B cell (primary cell): Measurements from ENCODE around the gene FAM53B. TPM values are rescaled to one million over a fixed set of nuclear protein-coding genes. Genes with fewer than 3 reads are reported as not detected.

Experiments
- ATAC-seq: fragments of 200-7000 bp; cut with Tn5 transposase; one replicate; pipeline ENCODE4 v1.10.0; 2021; ENCODE audit warnings: low read depth, mild to moderate bottlenecking, moderate number of reproducible peaks, moderate library complexity
- CTCF ChIA-PET: fragments of 350-600 bp; sonication (Branson Sonifier 250); formaldehyde crosslinking; loops from one replicate; lab custom pipeline; 2021; ENCODE audit warnings: antibody characterized with exemption, inconsistent platforms; lab: Charles Lee
- POLR2A ChIA-PET: fragments of 350-600 bp; sonication (Branson Sonifier 250); formaldehyde crosslinking; loops from one replicate; lab custom pipeline; 2021; ENCODE audit warnings: antibody characterized with exemption; lab: Charles Lee
- DNase-seq: peaks from one replicate; pipeline ENCODE4 v3.0.0; 2013
- H2AFZ ChIP-seq: 2 replicates; pipeline ENCODE4 v1.6.1; 2012; ENCODE audit warnings: mild to moderate bottlenecking, low read depth, low read length; ENCODE audit not compliant: insufficient read depth, poor library complexity, severe bottlenecking
- H3K27ac ChIP-seq, 2 donors: 1 replicate in 1 of 2; 2 replicates in 1 of 2; pipeline ENCODE4 v1.5.1; 2012 to 2013; ENCODE audit warnings: low read length in 2 of 2, mild to moderate bottlenecking in 2 of 2, moderate library complexity in 1 of 2
- H3K27me3 ChIP-seq, 4 experiments: fragments of 200-600 bp in 1 of 4; sonication (generic) in 1 of 4; replicated peaks in 1 of 4; 1 replicate in 2 of 4; 2 replicates in 2 of 4; pipeline versions ENCODE4 v1.6.1 to v1.7.0; 2013 to 2016; ENCODE audit warnings: low read length in 3 of 4, mild to moderate bottlenecking in 2 of 4, mixed read lengths in 1 of 4, moderate library complexity in 1 of 4; ENCODE audit not compliant: insufficient read depth in 4 of 4, control insufficient read depth in 3 of 4; ENCODE audit errors: control extremely low read depth in 1 of 4
- H3K36me3 ChIP-seq, 2 experiments: replicated peaks in 1 of 2; 1 replicate in 1 of 2; 2 replicates in 1 of 2; pipeline versions ENCODE4 v1.6.1 to v1.7.1; 2013; ENCODE audit warnings: low read length in 1 of 2; ENCODE audit not compliant: insufficient read depth in 2 of 2, control insufficient read depth in 1 of 2; ENCODE audit errors: control extremely low read depth in 1 of 2, extremely low read depth in 1 of 2
- H3K4me1 ChIP-seq, 2 donors: fragments of 200-600 bp in 1 of 2; sonication (generic) in 1 of 2; 1 replicate in 1 of 2; 2 replicates in 1 of 2; pipeline versions ENCODE4 v1.5.1 to v1.6.1; 2013 to 2017; ENCODE audit warnings: low read length in 2 of 2; ENCODE audit not compliant: control insufficient read depth in 2 of 2, insufficient read depth in 2 of 2
- H3K4me2 ChIP-seq: replicated peaks from 2 replicates; pipeline ENCODE3; 2012; ENCODE audit warnings: mild to moderate bottlenecking, low read depth, low read length; ENCODE audit not compliant: poor library complexity, severe bottlenecking
- H3K4me3 ChIP-seq, 5 experiments: fragments of 200-600 bp in 1 of 5; sonication (generic) in 1 of 5; 1 replicate in 3 of 5; 2 replicates in 2 of 5; pipeline versions ENCODE4 v1.5.1 to v1.7.0; 2011 to 2016; ENCODE audit warnings: low read length in 4 of 5, mild to moderate bottlenecking in 4 of 5, low read depth in 2 of 5, control low read depth in 1 of 5, moderate library complexity in 1 of 5; ENCODE audit not compliant: insufficient read depth in 1 of 5; ENCODE audit errors: control extremely low read depth in 1 of 5, extremely low read depth in 1 of 5
- H3K79me2 ChIP-seq: fragments of 200-600 bp; sonication (generic); one replicate; pipeline ENCODE4 v1.6.0; 2016; ENCODE audit warnings: low read length; ENCODE audit not compliant: control insufficient read depth, insufficient read depth
- H3K9ac ChIP-seq: fragments of 200-600 bp; sonication (generic); 2 replicates; pipeline ENCODE4 v1.6.1; 2017; ENCODE audit warnings: mild to moderate bottlenecking, low read length, moderate library complexity
- H3K9me3 ChIP-seq, 3 donors: one replicate each; pipeline versions ENCODE4 v1.6.1 to v1.7.1; 2013; ENCODE audit warnings: low read length in 2 of 3; ENCODE audit not compliant: control insufficient read depth in 2 of 3, insufficient read depth in 1 of 3; ENCODE audit errors: control extremely low read depth in 1 of 3
- H4K20me1 ChIP-seq: 2 replicates; pipeline ENCODE4 v1.6.0; 2012; ENCODE audit warnings: mild to moderate bottlenecking, low read length; ENCODE audit not compliant: insufficient read depth, control insufficient read depth, poor library complexity, severe bottlenecking
- H3K27ac Mint-ChIP-seq: one replicate; pipeline ENCODE4 v1.8.0; 2021; ENCODE audit warnings: mixed read lengths
- H3K27me3 Mint-ChIP-seq: one replicate; pipeline ENCODE4 v1.8.0; 2021; ENCODE audit warnings: mixed read lengths
- H3K4me1 Mint-ChIP-seq: one replicate; pipeline ENCODE4 v1.8.0; 2021; ENCODE audit warnings: mixed read lengths
- H3K4me3 Mint-ChIP-seq: one replicate; pipeline ENCODE4 v1.8.0; 2021; ENCODE audit warnings: mixed read lengths
- H3K9me3 Mint-ChIP-seq: one replicate; pipeline ENCODE4 v1.8.0; 2022; ENCODE audit warnings: mixed read lengths; ENCODE audit not compliant: insufficient read depth
- EZH2 ChIP-seq: IDR thresholded peaks from 2 replicates; pipeline ENCODE4 v1.6.1; 2012; ENCODE audit warnings: borderline replicate concordance, low read depth, mild to moderate bottlenecking, moderate library complexity, low read length; ENCODE audit not compliant: insufficient read depth, poor library complexity, severe bottlenecking
- WGBS: methylation state at CpG from one replicate; pipeline ENCODE4 v1.1.5; 2013; ENCODE audit warnings: missing lambda C conversion rate; ENCODE audit not compliant: insufficient coverage; 5-methylcytosine and 5-hydroxymethylcytosine counted together
- intact Hi-C: fragments of 100-400 bp; cut with micrococcal nuclease; formaldehyde crosslinking; loops from one replicate; pipeline ENCODE4 v1.10.0; 2022
- polyA plus RNA-seq: library from polyadenylated mRNA; depleted of rRNA; stranded (reverse); fragments of >200 nt; gene quantifications from 2 replicates; pipeline ENCODE4 v1.2.3, GENCODE V29; 2012
- total RNA-seq, 2 donors: library from RNA; stranded (reverse); fragments of 120-200 nt in 1 of 2; gene quantifications; 1 replicate in 1 of 2; 2 replicates in 1 of 2; pipeline versions ENCODE4 v1.2.3 to v1.2.4, GENCODE V29; 2013 to 2022
- TF ChIP-seq, protein P1 (sequence below): fragments of 200-600 bp; IDR thresholded peaks from one replicate; pipeline ENCODE4 v1.8.0; 2022; ENCODE audit warnings: antibody characterized with exemption, mild to moderate bottlenecking

FAM53B gene
- total and polyA plus RNA-seq, 2 donors (not counting 1 experiment from before 2014, with no cell fraction given), result 51.2 to 186 TPM

DNA sequence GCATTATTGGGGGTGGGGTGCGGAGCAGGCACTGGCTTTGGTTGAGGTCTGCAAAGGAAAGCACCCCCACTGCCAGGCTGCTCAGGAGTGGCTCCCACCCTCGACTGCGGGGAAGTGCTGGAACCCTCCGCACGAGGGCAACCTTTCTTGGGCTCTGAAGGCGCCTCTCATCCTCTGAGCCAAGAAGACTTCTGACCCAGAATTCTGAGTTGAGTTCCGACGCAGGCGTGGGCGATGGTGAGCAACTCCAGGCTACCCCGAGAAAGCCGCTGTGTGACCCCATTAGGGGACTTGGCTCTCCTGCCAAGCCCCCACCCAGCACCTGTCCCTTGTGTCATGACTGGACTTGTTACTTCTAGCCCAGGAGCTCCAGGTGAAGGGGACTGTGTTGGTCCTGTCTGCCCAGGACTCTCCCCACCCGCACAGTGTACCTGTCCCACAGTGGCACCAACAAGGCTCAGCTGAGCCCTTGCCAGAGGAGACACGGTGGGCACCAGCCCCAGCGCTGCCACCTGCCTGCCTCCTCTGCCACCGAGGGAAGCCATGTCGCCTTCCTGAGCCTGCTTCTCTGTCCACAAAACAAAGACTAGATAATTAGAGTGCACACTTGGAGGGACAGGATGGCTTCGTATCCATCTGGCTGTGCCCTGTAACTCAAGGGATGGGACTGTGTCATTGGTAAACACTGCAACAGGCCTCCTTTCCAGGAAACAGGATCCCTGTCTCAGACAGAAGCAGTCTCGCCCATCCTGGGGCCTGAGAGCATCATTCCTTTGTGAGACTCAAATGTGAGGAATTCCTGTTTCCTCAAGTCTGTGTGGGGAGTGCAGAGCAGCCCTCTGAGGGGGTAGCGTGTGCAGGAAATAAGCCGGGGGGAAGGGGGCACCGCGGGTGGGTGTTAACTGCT lies 153.7 kb downstream of the FAM53B start:
- H3K4me3 ChIP-seq, result no peak overlapping the region
- TF ChIP-seq EZH2, result no peak
- TF ChIP-seq, protein P1, sequence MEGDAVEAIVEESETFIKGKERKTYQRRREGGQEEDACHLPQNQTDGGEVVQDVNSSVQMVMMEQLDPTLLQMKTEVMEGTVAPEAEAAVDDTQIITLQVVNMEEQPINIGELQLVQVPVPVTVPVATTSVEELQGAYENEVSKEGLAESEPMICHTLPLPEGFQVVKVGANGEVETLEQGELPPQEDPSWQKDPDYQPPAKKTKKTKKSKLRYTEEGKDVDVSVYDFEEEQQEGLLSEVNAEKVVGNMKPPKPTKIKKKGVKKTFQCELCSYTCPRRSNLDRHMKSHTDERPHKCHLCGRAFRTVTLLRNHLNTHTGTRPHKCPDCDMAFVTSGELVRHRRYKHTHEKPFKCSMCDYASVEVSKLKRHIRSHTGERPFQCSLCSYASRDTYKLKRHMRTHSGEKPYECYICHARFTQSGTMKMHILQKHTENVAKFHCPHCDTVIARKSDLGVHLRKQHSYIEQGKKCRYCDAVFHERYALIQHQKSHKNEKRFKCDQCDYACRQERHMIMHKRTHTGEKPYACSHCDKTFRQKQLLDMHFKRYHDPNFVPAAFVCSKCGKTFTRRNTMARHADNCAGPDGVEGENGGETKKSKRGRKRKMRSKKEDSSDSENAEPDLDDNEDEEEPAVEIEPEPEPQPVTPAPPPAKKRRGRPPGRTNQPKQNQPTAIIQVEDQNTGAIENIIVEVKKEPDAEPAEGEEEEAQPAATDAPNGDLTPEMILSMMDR, result no peak
- peak overlapping the region; percentile 50 for H3K27ac Mint-ChIP-seq
- peaks cover 22% of the 10 kb centered on the region for H3K79me2 ChIP-seq
- H2AFZ ChIP-seq, result no peak overlapping the region
- peaks cover 65% of the 10 kb centered on the region for H3K4me1 Mint-ChIP-seq
- no peak overlapping the region for H3K9ac ChIP-seq
- no peak overlapping the region for H3K4me2 ChIP-seq
- CTCF ChIA-PET, result interaction anchor here (1.8 to 1.9 kb wide), 2 partner anchors 10 to 150 kb away, joined by 4 to 9 read pairs; no protein-coding TSS in a partner anchor
- no peak for ATAC-seq
- H3K9me3 ChIP-seq, result peaks cover 0 to 15% (median 0%) of the 10 kb centered on the region in 3 donors
- WGBS, result 95% methylated on average over 21 of the region's 23 CpGs
- POLR2A ChIA-PET, result interaction anchor here (2.9 kb wide), 1 partner anchor 10 kb away, joined by 18 read pairs; no protein-coding TSS in a partner anchor
- no peak for DNase-seq
- H3K4me1 ChIP-seq, result peaks cover 47 to 60% of the 10 kb centered on the region in 2 donors
- no peaks in the 10 kb centered on the region for H4K20me1 ChIP-seq
- H3K27me3 Mint-ChIP-seq, result no peaks in the 10 kb centered on the region
- no peaks in the 10 kb centered on the region for H3K9me3 Mint-ChIP-seq
- no peaks in the 10 kb centered on the region for H3K36me3 ChIP-seq
- no peak overlapping the region for H3K27ac ChIP-seq
- H3K4me3 Mint-ChIP-seq, result no peak overlapping the region
- H3K27me3 ChIP-seq, result no peaks in the 10 kb centered on the region
- intact Hi-C loops, result no loop called here
